K562 (cell line): ENCODE measurements around the gene OGFR. TPM values are rescaled to one million over a fixed set of nuclear protein-coding genes. Genes with fewer than 3 reads are reported as not detected.

Experiments
- ATAC-seq: fragments of 200-7000 bp; cut with Tn5 transposase; 3 replicates; pipeline ENCODE4 v1.9.1; 2020; ENCODE audit warnings: moderate library complexity
- BruUV-seq: library from RNA; stranded (reverse); fragments of 400-500 nt; replicated peaks from 2 replicates; lab custom pipeline; 2021; lab: Mats Ljungman, UMichigan
- CTCF ChIA-PET: fragments of 300-600 bp; formaldehyde crosslinking; extraction: SDS; loops from one replicate; lab custom pipeline; 2021; ENCODE audit warnings: low intra/inter-chr PET ratio; lab: Yijun Ruan, JAX
- POLR2A ChIA-PET: fragments of 300-600, 350-650 bp; sonication (Branson Sonifier 250); formaldehyde crosslinking; extraction: SDS; loops from one replicate; lab custom pipeline; 2021; ENCODE audit warnings: antibody characterized with exemption, inconsistent platforms; lab: Yijun Ruan, JAX
- DNase-seq, 4 experiments: peaks; one replicate each; pipeline versions ENCODE4 v3.0.0 to v3.0.0-alpha.2; 2011 to 2018; ENCODE audit warnings: low spot score in 3 of 4, mixed read lengths in 3 of 4; ENCODE audit errors: extremely low read depth in 1 of 4
- FAIRE-seq: peaks from 2 replicates; lab custom pipeline; 2011; peaks lifted over from hg19 to GRCh38; lab: Jason Lieb, UNC
- H2AFZ ChIP-seq: 2 replicates; pipeline ENCODE4 v1.6.0; 2011; ENCODE audit warnings: low read depth, low read length, control low read depth, inconsistent platforms
- H3K27ac ChIP-seq: fragments of 200-600 bp; 3 replicates; pipeline ENCODE4 v1.8.0; 2011; ENCODE audit warnings: low read depth, mild to moderate bottlenecking, control low read depth, inconsistent platforms, low read length, moderate library complexity, mixed read lengths; ENCODE audit errors: extremely low read depth
- H3K27me3 ChIP-seq, 2 experiments: fragments of 300-600 bp in 1 of 2; 2 replicates in 1 of 2; 3 replicates in 1 of 2; pipeline versions ENCODE4 v1.6.0 to v1.8.0; 2011; ENCODE audit warnings: inconsistent platforms in 2 of 2, low read length in 2 of 2, mild to moderate bottlenecking in 1 of 2, mixed read lengths in 1 of 2, moderate library complexity in 1 of 2; ENCODE audit not compliant: control insufficient read depth in 2 of 2, insufficient read depth in 2 of 2
- H3K36me3 ChIP-seq: fragments of 300-600 bp; 3 replicates; pipeline ENCODE4 v1.8.0; 2011; ENCODE audit warnings: mild to moderate bottlenecking, low read length, inconsistent platforms; ENCODE audit not compliant: control insufficient read depth, insufficient read depth
- H3K4me1 ChIP-seq, 2 experiments: fragments of 200-600 bp in 1 of 2; replicated peaks in 1 of 2; 2 replicates in 1 of 2; 3 replicates in 1 of 2; pipeline versions ENCODE4 v1.5.1 to v1.8.0; 2011; ENCODE audit warnings: inconsistent platforms in 2 of 2, low read length in 2 of 2, mild to moderate bottlenecking in 1 of 2, mixed read lengths in 1 of 2, moderate library complexity in 1 of 2; ENCODE audit not compliant: control insufficient read depth in 2 of 2, insufficient read depth in 2 of 2
- H3K4me2 ChIP-seq: 2 replicates; pipeline ENCODE4 v1.6.1; 2011; ENCODE audit warnings: low read length, control low read depth, inconsistent platforms, mixed read lengths; ENCODE audit not compliant: insufficient read depth
- H3K4me3 ChIP-seq: fragments of 200-600 bp; sonication (generic), shearing (Covaris generic); 2 replicates; pipeline ENCODE4 v1.5.1; 2016; ENCODE audit warnings: control low read depth, inconsistent platforms
- H3K79me2 ChIP-seq: fragments of 200-600 bp; 3 replicates; pipeline ENCODE4 v1.8.0; 2011; ENCODE audit warnings: low read length, inconsistent platforms; ENCODE audit not compliant: control insufficient read depth, insufficient read depth
- H3K9ac ChIP-seq, 2 experiments: 2 replicates each; pipeline versions ENCODE4 v1.6.0 to v1.6.1; 2011; ENCODE audit warnings: low read depth in 2 of 2, low read length in 2 of 2, control low read depth in 1 of 2, inconsistent platforms in 1 of 2, mild to moderate bottlenecking in 1 of 2, mixed read lengths in 1 of 2; ENCODE audit not compliant: insufficient read depth in 1 of 2
- H3K9me1 ChIP-seq: one replicate; pipeline ENCODE4 v1.6.0; 2011; ENCODE audit warnings: inconsistent platforms, mild to moderate bottlenecking, low read length, moderate library complexity; ENCODE audit not compliant: control insufficient read depth, insufficient read depth
- H3K9me3 ChIP-seq: replicated peaks from 2 replicates; pipeline ENCODE4 v1.5.1; 2011; ENCODE audit warnings: low read depth, low read length, inconsistent platforms; ENCODE audit not compliant: control insufficient read depth, insufficient read depth
- H4K20me1 ChIP-seq: replicated peaks from 2 replicates; pipeline ENCODE4 v1.6.1; 2011; ENCODE audit warnings: low read length, inconsistent platforms, mixed read lengths; ENCODE audit not compliant: control insufficient read depth, insufficient read depth
- CHD4 ChIP-seq: fragments of 200-600 bp; sonication (generic); IDR thresholded peaks from 3 replicates; pipeline ENCODE4 v1.6.1; 2012; ENCODE audit warnings: low read depth, mild to moderate bottlenecking, mixed read lengths, low read length, inconsistent platforms; ENCODE audit not compliant: insufficient read depth, insufficient replicate concordance, poor library complexity, severe bottlenecking
- CTBP1 ChIP-seq: fragments of 450-650 bp; IDR thresholded peaks from 2 replicates; pipeline ENCODE4 v1.6.1; 2016; ENCODE audit warnings: borderline replicate concordance
- CXXC5 ChIP-seq: fragments of 250-450 bp; sonication (Bioruptor Pico); IDR thresholded peaks from 2 replicates; pipeline ENCODE4 v1.8.0; 2022; ENCODE audit warnings: inconsistent platforms, mild to moderate bottlenecking, moderate library complexity
- E2F6 ChIP-seq, 2 experiments: IDR thresholded peaks; 2 replicates each; pipeline ENCODE4 v1.6.1; 2011; ENCODE audit warnings: borderline replicate concordance in 1 of 2, control low read depth in 1 of 2, low read depth in 1 of 2, low read length in 1 of 2, mild to moderate bottlenecking in 1 of 2, mixed read lengths in 1 of 2, moderate library complexity in 1 of 2; ENCODE audit not compliant: insufficient read depth in 1 of 2, insufficient read length in 1 of 2, poor library complexity in 1 of 2, severe bottlenecking in 1 of 2; ENCODE audit errors: extremely low read depth in 1 of 2
- EGR1 ChIP-seq: fragments of 450-650 bp; conservative IDR thresholded peaks from 2 replicates; pipeline ENCODE4 v1.6.1; 2017; ENCODE audit warnings: mild to moderate bottlenecking
- NFIC ChIP-seq: fragments of 450-650 bp; IDR thresholded peaks from 2 replicates; pipeline ENCODE4 v1.6.1; 2017; ENCODE audit warnings: mild to moderate bottlenecking, inconsistent platforms
- NRF1 ChIP-seq, 2 experiments: fragments of 450-650 bp; IDR thresholded peaks in 1 of 2; conservative IDR thresholded peaks in 1 of 2; 2 replicates each; pipeline ENCODE4 v1.6.1; 2014; ENCODE audit warnings: mild to moderate bottlenecking in 2 of 2
- PHF8 ChIP-seq: fragments of 200-600 bp; sonication (generic); IDR thresholded peaks from 2 replicates; pipeline ENCODE4 v1.6.1; 2012; ENCODE audit warnings: mixed run types, mild to moderate bottlenecking, inconsistent platforms, low read length, moderate library complexity, borderline replicate concordance
- PURB ChIP-seq: sonication (generic); formaldehyde crosslinking; IDR thresholded peaks from 2 replicates; pipeline ENCODE4 v1.9.0; 2021; ENCODE audit warnings: low read depth, mild to moderate bottlenecking, missing genetic modification reagents
- RB1 ChIP-seq: fragments of 450-650 bp; IDR thresholded peaks from 2 replicates; pipeline ENCODE4 v1.6.1; 2017; ENCODE audit warnings: low read depth, mild to moderate bottlenecking
- SAP30 ChIP-seq: fragments of 200-600 bp; sonication (generic); IDR thresholded peaks from 2 replicates; pipeline ENCODE4 v1.6.1; 2012; ENCODE audit warnings: borderline replicate concordance, low read depth, mild to moderate bottlenecking, moderate library complexity, low read length, control low read depth, inconsistent platforms; ENCODE audit not compliant: insufficient read depth, poor library complexity, severe bottlenecking
- SIN3B ChIP-seq: fragments of 450-650 bp; IDR thresholded peaks from 2 replicates; pipeline ENCODE4 v1.6.1; 2017; ENCODE audit warnings: low read depth, mild to moderate bottlenecking, moderate library complexity
- SMAD4 ChIP-seq: fragments of 250-450 bp; sonication (Bioruptor Pico); conservative IDR thresholded peaks from 2 replicates; pipeline ENCODE4 v1.8.0; 2021; ENCODE audit warnings: inconsistent platforms, mild to moderate bottlenecking, moderate library complexity
- YY1 ChIP-seq, 3 experiments: IDR thresholded peaks; 2 replicates each; pipeline ENCODE4 v1.6.1; 2011; ENCODE audit warnings: low read length in 2 of 3, mild to moderate bottlenecking in 2 of 3, moderate library complexity in 2 of 3, borderline replicate concordance in 1 of 3, control low read depth in 1 of 3, low read depth in 1 of 3; ENCODE audit not compliant: insufficient read depth in 3 of 3, insufficient replicate concordance in 2 of 3, control insufficient read depth in 1 of 3, insufficient read length in 1 of 3; ENCODE audit errors: extremely low read depth in 1 of 3
- ZNF24 ChIP-seq: fragments of 450-650 bp; IDR thresholded peaks from 2 replicates; pipeline ENCODE4 v1.6.1; 2016
- ZNF589 ChIP-seq: fragments of 200-800 bp; sonication (Bioruptor generic); IDR thresholded peaks from 2 replicates; pipeline ENCODE4 v1.6.1; 2016; ENCODE audit warnings: low read depth, missing genetic modification characterization, missing compliant biosample characterization
- WGBS: fragments of 100-300 bp; shearing (Covaris generic); methylation state at CpG from one replicate; pipeline ENCODE4 v1.1.6; 2016; ENCODE audit warnings: low coverage, mixed read lengths; ENCODE audit not compliant: insufficient coverage; ENCODE audit errors: missing lambda C conversion rate; 5-methylcytosine and 5-hydroxymethylcytosine counted together
- in situ Hi-C: fragments of 300-500 bp; cut with MboI; formaldehyde crosslinking; loops from 4 replicates; pipeline ENCODE4 v1.15.0; 2018; ENCODE audit warnings: inconsistent platforms, mixed read lengths
- intact Hi-C: fragments of 100-400 bp; cut with micrococcal nuclease; formaldehyde crosslinking; loops from 2 replicates; pipeline ENCODE4 v1.14.2; 2022
- polyA plus RNA-seq, 8 experiments: library from polyadenylated mRNA; depleted of rRNA in 4 of 8; stranded (reverse) in 5 of 8; unstranded in 3 of 8; fragments of >200 nt; fragmentation: Nextera tagmentation in 2 of 8; fragmentation: Illumina TruSeq in 1 of 8; extraction: Ambion mirVana in 2 of 8; extraction: Trizol in 1 of 8; gene quantifications; 2 replicates each; pipeline versions ENCODE4 v1.2.1 to v1.2.3, GENCODE V29; 2011 to 2014; ENCODE audit warnings: inconsistent platforms in 1 of 8, missing spikeins in 1 of 8
- total RNA-seq, 7 experiments: library from RNA; depleted of rRNA in 6 of 7; stranded (reverse); fragments of >200 nt in 6 of 7; fragmentation: Illumina TruSeq in 2 of 7; extraction: Trizol in 2 of 7; gene quantifications; 2 replicates each; pipeline versions ENCODE4 v1.2.1 to v1.2.3, GENCODE V29; 2011 to 2021; ENCODE audit warnings: low replicate concordance in 1 of 7

Gene OGFR
- total and polyA plus RNA-seq, 9 of the 15 experiments (the other 6 are each of a cell fraction or from before 2014, with no cell fraction given), result 0.39 to 56.3 (median 17.5) TPM

GRCh38 chr20:62860924-62861691 is 56.5 kb downstream of the OGFR start:
- Histone ChIP-seq H3K79me2 (peaks cover 23% of the 10 kb centered on the region), H3K4me3 (peak overlapping the region; percentile 49), H2AFZ (peak overlapping the region; percentile 84; the same call in 1 of the 2 replicates), H3K4me1 (peaks cover 13 to 33% of the 10 kb centered on the region in 2 experiments; a peak in 4 of 5 replicates), H3K9ac (peak overlapping the region; percentile 50 to 95; a peak in 3 of 4 replicates), H3K4me2 (peak overlapping the region; percentile 78), H4K20me1 (0 out of 2 replicates have a peak, but pooled peaks cover 7% of the 10 kb centered on the region), H3K36me3 (peaks cover 26% of the 10 kb centered on the region), H3K27me3 (no peaks in the 10 kb centered on the region), H3K9me1 (no peaks in the 10 kb centered on the region), H3K27ac (peak overlapping the region; percentile 78; the same call in 2 of the 3 replicates), H3K9me3 (no peaks in the 10 kb centered on the region)
- intact Hi-C loops, result no loop called here
- no peak for ATAC-seq
- no peak for FAIRE-seq
- peak; percentile 27 to 64 (median 52) for DNase-seq
- no TSS peak for BruUV-seq
- WGBS, result under 1% methylated on average over 53 of the region's 129 CpGs
- ChIA-PET CTCF (no interaction called here), POLR2A (interaction anchor here (0.7 to 2.1 kb wide), 5 partner anchors 9 to 66 kb away, joined by 3 to 13 read pairs (median 4); no protein-coding TSS in a partner anchor)
- in situ Hi-C loops, result no loop called here
- TF ChIP-seq YY1 (IDR thresholded peaks at IDR 0.05; ENCODE audit: borderline replicate concordance in 1 of 3, control insufficient read depth in 1 of 3, extremely low read depth in 1 of 3, insufficient read depth in 3 of 3, insufficient read length in 1 of 3, insufficient replicate concordance in 2 of 3, low read depth in 1 of 3, low read length in 2 of 3), result peak in 1 of 3 experiments; percentile 36
- peak; percentile 15; the same call in 1 of the 2 replicates for TF ChIP-seq ZNF24
- no peak for TF ChIP-seq EGR1
- peak; percentile 48 for TF ChIP-seq SAP30
- peak; percentile 51 for TF ChIP-seq CXXC5
- no peak for TF ChIP-seq CHD4
- peak; percentile 73; the same call in 1 of the 2 replicates for TF ChIP-seq SMAD4 (CRISPR knock-in tag)
- TF ChIP-seq SIN3B, result 0 out of 2 replicates have a peak, but pooled peaks have one; percentile 11
- no peak for TF ChIP-seq ZNF589 (CRISPR knock-in tag)
- TF ChIP-seq NFIC, result peak; percentile 23; the same call in 1 of the 2 replicates
- peak; percentile 65 for TF ChIP-seq RB1
- TF ChIP-seq NRF1 (conservative IDR thresholded peaks at IDR 0.05 in 1 of 2, IDR thresholded peaks at IDR 0.05 in 1 of 2), result peak in 1 of 2 experiments; percentile 14; a peak in 2 of 4 replicates
- peak; percentile 31; the same call in 1 of the 2 replicates for TF ChIP-seq PHF8
- peak; percentile 49 to 66 for TF ChIP-seq E2F6 (IDR thresholded peaks at IDR 0.05; ENCODE audit: borderline replicate concordance in 1 of 2, extremely low read depth in 1 of 2, insufficient read depth in 1 of 2, insufficient read length in 1 of 2, low read depth in 1 of 2, low read length in 1 of 2, poor library complexity in 1 of 2, severe bottlenecking in 1 of 2)
- TF ChIP-seq CTBP1, result peak; percentile 69; the same call in 1 of the 2 replicates
- no peak for TF ChIP-seq PURB
